ENCODE results near the gene BMP15. TPM values are rescaled to one million over a fixed set of nuclear protein-coding genes. Genes with fewer than 3 reads are reported as not detected.

The BMP15 gene
- not detected for total RNA-seq

DNA sequence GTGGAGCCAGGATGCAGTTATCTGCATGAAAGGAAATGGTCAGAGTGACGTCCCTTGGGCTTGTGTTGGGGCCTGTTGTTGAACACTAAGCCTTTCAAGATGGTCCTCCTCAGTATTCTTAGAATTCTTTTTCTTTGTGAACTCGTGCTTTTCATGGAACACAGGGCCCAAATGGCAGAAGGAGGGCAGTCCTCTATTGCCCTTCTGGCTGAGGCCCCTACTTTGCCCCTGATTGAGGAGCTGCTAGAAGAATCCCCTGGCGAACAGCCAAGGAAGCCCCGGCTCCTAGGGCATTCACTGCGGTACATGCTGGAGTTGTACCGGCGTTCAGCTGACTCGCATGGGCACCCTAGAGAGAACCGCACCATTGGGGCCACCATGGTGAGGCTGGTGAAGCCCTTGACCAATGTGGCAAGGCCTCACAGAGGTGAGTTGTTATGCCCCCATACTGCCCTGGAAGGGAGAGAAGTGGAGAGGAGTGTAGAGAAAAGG lies at the start of gene BMP15:
BMP15 (plus strand) TSS at position 51 of the 492 bp plus-strand sequence; CDS start at position 100, 49 bp downstream.
- DNase-seq (ENCODE audit: low spot score in 2 of 2), result no peak
- FAIRE-seq, result no peak

DNA sequence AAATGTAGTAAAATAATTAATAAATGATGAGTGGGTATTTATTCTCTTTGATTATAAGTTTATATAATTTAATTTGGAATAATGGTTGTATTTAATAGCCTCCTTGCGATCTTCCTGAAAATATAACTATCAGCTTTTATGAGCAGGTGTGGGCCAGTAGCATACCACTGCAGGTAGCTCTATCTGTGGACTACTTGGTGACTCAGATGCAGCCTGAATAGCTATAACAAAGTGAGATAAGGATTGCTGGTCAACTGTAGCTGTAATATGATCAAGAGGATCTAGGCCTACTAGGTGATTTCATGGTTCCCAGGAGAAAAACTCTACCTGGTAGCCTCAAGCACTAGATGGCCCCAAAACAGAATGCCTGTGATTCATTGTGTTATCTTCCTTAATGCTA lies 47.1 kb upstream of the BMP15 start:
- DNase-seq (ENCODE audit: low spot score in 2 of 2) (no peak), FAIRE-seq (no peak)

DNA sequence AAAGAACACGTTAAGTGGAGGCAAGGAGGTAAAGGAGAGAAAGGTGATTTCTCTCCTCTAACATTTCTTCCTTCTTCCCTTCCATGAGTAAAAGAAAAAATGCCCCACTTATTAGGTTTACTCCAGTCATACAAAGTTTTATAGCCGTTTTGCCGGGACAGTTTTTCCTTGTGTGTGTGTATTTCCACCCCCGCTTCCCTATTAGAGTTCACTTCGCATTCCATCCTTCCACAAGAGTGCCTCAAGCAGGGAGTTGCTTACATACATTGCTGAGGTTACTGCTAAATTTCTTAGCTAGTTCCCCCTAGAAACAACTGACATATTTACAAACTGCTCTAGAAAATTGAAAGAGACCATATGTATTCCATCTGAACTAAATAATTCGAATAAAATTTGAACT lies 45.2 kb upstream of the BMP15 start:
- DNase-seq (ENCODE audit: low spot score in 2 of 2), result no peak
- FAIRE-seq, result no peak

DNA sequence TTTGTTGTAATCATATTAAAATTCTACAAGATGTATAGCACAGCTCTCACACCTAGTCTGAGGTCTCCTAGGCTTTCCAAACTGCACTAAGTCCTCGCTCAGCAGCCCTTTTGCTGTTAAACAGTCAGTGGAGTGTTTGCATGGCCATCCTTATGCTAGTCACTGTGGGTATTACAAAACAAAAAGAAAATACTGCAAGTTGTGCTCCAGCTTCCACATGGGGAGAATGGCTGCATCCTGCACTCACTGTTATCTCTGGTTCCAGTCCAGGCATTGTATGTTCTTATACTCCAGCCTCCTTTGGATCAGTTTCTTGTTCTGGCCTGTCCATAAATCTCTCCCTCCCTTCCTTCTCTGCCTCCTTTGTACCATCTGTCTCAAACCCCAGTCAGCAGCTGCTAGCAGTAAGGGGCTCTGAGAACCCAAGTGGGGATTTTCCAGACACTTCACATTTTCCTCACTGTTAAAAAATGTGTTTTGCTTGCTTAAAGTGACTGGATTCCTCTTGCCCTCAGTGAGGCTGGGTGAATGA lies 38.5 kb upstream of the BMP15 start:
- no peak for FAIRE-seq

DNA sequence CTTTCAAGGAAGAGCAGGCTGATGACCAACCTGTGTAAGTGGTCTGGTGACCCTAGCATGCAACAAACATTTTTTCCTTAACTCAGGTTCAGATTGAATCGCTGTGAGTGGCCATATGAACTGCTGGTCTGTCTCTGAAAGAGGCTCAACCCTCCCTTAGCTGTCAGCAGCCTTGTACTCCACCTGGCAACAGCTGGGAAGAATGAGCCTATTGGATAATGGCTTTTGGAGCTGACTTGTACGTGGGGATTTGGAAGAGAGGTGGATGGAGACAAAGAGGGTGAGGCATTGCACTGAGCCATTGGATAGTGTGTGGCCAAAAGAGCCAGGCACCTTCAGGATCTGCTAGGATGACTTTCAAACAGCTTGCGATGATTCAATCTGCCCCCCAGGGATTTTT lies 35.7 kb upstream of the BMP15 start:
- no peak for FAIRE-seq

More for the DNA sequence above, 38.5 kb upstream of the BMP15 start:
- DNase-seq (ENCODE audit: low spot score in 2 of 2), result no peak

DNA sequence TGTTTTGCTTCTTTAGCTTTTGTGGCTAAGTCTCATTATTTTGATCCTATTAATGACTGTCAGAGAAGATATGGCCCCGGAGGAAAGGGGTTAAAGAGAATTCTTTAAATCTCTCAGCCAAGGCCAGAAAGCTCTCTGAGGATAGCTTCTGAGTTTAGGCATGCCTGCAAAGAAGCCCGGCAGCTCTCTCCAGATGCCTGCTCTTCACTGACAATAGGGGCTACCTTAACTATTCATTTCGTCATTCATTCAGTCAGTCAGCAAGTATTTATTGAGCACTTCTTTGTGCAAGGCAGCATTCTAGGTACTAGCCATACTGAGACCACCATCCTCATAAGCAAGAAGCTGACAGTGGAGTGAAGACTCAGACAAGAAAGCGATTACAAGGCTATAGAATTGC lies 34.0 kb upstream of the BMP15 start:
- no peak for FAIRE-seq
- DNase-seq (ENCODE audit: low spot score in 2 of 2), result no peak

More for the DNA sequence above, 35.7 kb upstream of the BMP15 start:
- DNase-seq (ENCODE audit: low spot score in 2 of 2), result no peak

DNA sequence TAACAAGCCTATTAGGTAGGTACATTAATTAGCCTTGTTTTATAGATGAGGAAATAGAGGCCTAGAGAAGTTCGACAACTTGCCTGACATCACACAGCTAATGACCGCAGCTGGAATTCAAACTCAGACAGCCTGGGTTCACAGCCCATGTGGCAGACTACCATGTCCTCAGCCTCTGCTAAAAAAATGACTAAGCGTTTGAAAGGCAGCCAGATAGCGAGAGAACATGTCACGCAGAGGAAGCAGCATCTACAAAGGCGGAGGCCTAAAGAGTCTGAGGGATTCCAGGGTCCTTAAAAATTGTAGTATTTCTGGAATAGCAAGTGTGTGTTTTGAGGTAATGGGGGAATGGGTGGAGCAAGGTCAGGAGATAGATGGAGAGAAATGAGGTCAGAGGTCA lies 33.2 kb upstream of the BMP15 start:
- no peak for FAIRE-seq
- DNase-seq (ENCODE audit: low spot score in 2 of 2), result no peak

DNA sequence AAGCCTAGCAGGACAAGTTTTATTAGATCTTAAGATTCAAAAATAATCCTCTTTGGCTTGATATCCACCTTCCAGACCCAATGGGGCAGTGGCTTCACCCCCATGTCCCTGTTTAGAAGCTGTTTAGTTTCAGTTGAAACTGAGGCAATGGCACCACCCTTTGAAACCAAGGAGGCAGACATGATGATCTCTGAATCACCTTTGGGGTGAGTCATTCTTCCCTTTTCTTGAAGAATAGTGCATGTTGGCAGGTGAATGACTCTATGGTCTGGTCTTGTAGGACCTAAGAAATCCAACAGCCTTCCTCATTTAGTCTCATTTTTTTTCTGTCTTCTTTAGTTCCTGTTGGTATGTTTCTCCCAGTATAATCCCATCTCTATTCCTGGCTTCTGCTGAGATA lies 29.5 kb upstream of the BMP15 start:
- no peak for FAIRE-seq
- no peak for DNase-seq (ENCODE audit: low spot score in 2 of 2)

DNA sequence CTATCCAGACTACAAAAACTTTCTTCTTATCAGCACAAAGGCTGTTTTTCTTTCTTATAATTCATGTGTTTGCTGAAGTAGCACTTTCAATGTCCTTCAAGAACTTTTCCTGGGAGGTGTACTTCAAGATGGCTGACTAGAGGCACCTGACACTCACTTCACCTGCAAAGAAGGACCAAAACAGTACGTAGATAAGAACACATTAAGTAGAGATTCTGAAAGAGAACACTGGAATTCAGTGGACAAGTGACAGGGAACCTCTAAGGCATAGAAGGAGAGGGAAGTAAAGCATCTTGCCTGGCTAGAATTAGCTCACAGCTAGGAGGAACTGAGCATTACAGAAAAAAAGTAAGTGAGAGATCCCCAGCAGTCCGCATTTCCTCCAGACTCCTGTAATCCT lies 21.7 kb upstream of the BMP15 start:
- DNase-seq (ENCODE audit: low spot score in 2 of 2), result no peak
- no peak for FAIRE-seq

DNA sequence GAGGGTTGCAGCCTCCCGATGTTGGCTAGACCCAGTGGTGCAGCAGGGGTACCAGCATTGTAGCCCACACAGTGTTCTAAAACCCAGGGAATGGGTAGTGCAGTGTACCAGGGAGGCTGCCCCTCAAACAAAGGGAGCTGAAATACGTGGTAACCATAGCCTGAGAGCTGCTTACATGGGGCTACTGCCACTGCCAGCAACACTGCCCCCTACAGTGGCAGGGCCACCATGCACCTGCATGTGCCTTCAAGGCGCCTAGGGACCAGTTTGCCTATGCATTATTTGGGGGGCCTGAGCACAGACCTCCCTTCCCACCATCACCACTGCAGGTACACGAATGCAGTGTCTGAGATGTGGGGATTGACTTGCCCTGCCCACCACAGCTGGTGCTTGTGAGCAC lies 21.0 kb upstream of the BMP15 start:
- DNase-seq (ENCODE audit: low spot score in 2 of 2) (no peak), FAIRE-seq (no peak)

DNA sequence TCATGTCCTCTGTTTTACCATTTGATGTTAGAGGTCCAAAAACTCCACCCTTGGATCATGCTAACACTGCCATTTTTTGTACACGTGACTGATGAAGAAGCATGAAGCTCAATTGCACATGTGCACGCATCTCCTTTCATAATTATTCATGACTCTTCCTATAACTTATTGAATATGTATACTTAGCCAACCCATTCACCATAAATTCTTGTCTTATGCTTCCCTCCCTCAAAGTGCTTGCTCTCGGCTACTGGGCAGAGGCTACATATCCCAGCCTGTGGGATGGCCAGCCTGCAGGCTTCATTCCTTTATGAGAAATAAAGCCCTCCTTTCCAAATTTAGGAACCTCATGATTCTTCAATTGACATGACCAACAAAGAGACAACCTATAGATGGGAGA lies 17.5 kb upstream of the BMP15 start:
- DNase-seq (ENCODE audit: low spot score in 2 of 2) (no peak), FAIRE-seq (no peak)

DNA sequence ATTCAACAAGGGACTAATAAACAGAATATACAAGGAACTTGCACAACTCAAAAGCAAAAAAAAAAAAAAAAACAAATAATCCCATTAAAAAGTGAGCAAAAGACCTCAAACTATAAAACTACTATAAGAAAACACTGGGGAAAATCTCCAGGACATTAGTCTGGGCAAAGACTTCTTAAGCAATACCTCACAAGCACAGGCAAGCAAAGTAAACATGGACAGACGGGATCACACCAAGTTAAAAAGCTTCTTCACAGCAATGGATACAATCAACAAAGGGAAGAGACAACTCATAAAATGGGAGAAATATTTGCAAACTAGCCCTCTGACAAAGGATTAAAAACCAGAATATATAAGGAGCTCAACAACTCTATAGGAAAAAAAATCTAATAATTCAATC lies 17.1 kb upstream of the BMP15 start:
- FAIRE-seq (no peak), DNase-seq (ENCODE audit: low spot score in 2 of 2) (no peak)

DNA sequence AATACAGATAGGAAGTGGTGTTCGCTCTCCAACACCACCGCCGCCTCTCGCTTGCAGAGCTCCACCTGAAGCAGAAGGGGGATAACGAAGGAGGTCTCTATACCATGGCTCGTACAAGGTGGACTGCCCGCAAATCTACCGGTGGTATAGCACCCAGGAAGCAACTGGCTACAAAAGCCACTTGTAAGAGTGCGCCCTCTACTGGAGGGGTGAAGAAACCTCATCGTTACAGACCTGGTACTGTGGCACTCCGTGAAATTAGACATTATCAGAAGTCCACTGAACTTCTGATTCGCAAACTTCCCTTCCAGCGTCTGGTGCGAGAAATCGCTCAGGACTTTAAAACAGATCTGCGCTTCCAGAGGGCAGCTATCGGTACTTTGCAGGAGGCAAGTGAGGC lies 5.2 kb upstream of the BMP15 start:
- DNase-seq (ENCODE audit: low spot score in 2 of 2) (no peak), FAIRE-seq (no peak)

DNA sequence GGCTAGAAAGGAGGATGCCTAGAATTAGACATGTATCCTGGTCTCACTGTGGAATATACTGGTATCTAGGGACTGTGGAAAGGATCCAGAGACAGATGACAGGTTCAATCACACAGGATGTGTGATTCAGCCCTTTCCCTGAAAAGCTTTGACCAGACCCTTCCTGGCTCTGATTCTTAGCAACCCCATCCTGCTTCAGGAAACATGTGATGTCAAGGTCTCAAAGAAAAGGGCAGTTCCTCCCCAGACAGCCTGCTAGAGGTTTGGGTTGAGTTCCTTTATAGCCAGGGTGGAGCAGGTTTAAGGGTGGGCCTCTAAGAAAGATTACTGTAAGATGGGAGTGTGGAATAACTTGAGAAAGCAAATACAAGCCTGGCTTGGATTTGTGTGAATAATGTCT lies 3.0 kb downstream of the BMP15 start:
- no peak for DNase-seq (ENCODE audit: low spot score in 2 of 2)
- FAIRE-seq, result no peak

DNA sequence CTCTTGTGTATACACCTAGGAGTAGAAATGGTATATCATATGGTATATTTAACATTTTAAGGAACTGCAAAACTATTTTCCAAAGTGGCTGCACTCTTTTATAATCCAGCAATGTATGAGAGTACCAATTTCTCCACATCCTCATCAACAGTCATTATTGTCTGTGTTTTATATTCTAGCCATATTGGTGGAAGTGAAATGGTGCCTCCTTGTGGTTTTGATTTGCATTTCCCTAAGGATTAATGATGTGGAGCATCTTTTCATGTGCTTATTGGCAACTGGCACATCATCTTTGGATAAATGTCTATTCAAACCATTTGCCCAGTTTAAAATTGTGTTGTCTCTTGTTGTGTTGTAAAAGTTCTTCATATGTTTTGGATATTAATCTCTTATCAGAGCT lies 9.6 kb downstream of the BMP15 start:
- DNase-seq (ENCODE audit: low spot score in 2 of 2), result no peak

DNA sequence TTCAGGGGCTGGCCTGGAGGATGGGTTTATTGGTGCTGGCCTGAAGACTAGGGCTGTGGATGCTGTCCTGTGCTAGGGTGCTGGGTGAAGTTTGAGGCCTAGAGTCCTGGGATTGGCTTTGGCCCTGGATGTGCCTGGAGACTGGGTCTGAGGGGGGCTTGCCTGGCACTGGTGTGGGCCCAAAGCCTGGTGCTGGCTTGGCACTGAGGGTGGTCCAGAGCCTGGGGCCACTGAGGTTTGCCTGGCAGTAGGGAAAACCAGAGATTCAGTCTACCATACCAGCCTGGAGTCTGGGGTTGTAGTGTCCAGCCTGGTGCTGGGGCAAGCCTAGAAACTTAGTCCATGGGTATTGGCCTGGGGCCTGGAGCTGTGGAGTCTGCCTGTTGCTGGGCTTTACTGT lies 16.6 kb downstream of the BMP15 start:
- DNase-seq (ENCODE audit: low spot score in 2 of 2) (no peak), FAIRE-seq (no peak)

More for the DNA sequence above, 9.6 kb downstream of the BMP15 start:
- FAIRE-seq, result peak; percentile 6

DNA sequence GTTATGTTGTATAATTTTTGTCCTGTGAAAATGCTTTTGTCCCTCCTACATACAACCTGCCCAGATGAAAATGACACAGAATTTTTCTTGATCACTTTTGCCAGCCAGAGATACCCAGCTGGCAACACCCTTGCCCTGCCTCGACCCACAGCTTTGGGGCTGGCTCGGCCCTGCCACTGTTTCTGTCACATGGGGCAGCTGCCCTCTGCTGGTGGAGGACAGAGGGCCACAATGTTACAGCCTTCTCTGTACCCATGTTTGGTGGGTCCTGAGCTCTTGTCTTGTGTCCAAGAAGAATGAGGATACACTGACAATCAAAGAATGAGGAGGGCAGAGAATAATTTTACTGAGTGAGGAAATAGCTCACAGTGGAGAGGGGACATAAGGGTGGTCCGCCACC lies 31.1 kb downstream of the BMP15 start:
- FAIRE-seq (no peak), DNase-seq (ENCODE audit: low spot score in 2 of 2) (no peak)

DNA sequence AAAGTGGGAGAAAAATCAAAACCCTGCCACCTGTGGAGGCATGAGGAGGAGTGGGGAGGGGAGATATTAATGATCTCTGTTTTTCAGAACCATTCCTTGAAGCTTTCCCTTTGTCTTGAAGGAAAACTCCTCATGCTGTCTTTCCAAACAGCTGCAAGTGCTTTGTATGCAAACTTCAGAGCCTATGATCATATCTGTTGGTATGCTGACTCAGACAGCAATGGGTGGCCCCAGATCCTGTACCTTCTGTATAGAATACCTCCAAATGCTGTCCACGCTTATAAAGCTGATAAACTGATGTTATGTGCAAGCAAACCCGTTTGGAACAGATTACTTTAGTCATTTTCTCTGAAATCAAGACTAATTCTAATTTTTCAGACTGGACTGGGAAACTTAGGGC lies 31.9 kb downstream of the BMP15 start:
- FAIRE-seq (no peak), DNase-seq (ENCODE audit: low spot score in 2 of 2) (no peak)

DNA sequence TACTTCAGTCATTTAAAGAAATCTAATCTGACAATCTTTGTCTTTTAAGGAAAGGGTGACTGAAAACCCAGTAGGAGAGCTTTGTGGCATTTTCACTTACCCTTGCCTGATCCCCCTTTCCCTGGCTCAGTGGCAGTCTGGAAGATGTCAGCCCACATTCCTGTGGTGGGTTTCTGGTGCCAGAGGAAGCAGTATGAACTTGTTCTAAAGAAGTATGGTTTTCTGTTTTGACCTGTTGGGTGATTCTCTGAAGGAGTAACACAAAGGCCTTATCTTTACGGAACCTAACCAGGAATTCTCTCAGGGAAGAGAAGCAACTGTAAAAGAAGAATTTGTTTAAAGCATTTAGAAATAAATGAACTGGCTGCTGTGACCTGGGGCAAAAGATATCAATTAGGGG lies 41.9 kb downstream of the BMP15 start:
- FAIRE-seq, result no peak

DNA sequence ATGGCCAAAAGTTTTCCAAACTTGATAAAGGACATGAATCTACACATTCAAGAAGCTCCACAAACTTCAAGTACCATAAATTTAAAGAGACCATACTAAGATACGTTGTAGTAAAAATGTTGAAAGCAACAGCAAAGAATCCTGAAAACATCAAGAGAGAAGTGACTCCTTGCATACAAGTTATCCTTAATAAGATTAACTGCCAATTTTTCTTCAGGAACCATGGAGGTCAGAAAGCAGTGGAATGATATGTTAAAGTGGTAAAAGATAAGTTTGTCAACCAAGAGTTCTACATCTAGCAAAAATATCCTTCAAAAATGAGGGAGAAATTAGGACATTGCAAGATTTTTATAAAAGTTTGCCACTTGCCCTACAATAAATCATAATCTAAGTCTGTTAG lies 43.3 kb downstream of the BMP15 start:
- no peak for FAIRE-seq

More for the DNA sequence above, 41.9 kb downstream of the BMP15 start:
- no peak for DNase-seq (ENCODE audit: low spot score in 2 of 2)

DNA sequence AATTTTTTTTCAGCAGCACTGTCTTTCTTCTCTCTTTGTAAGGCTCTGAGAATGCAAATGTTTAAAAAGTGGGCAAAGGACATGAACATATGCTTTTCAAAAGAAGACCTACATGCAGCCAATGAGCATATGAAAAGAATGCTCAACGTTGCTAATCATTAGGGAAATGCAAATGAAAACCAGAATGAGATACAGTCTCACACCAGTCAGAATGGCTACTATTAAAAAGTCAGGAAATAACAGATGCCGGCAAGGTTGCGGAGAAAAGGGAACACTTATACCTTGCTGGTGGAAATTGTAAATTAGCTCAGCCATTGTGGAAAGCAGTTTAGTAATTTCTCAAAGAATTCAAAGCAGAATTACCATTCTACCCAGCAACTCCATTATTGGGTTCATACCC lies 51.6 kb downstream of the BMP15 start:
- no peak for DNase-seq (ENCODE audit: low spot score in 2 of 2)
- no peak for FAIRE-seq

More for the DNA sequence above, 43.3 kb downstream of the BMP15 start:
- DNase-seq (ENCODE audit: low spot score in 2 of 2), result no peak

DNA sequence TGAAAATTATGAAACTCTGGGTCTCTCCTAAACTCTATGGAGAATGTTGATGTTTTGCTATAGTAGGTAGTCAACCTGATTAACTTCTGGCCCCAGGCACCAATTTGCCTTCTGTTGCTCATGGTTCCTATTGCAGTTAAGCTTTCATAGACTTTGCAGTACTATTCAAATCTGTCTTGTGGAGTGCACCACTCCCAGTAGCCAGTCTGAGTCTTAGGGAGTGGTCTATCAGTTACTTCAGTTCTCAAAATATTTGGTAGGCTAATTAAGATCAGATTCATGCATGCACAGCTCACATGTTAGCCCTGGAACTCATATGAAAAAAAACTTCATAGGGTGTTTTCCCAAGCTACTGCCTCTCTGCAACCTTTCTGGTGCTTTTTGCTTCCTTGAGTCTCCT lies 53.3 kb downstream of the BMP15 start:
- DNase-seq (ENCODE audit: low spot score in 2 of 2), result no peak
- no peak for FAIRE-seq

Measured in frontal cortex (tissue), 4 donors.